HG03175 (cell line): ENCODE data around the gene NELL1.
A peak's percentile ranks its signal among the peaks of the same experiment; 100 is the strongest.

Experiments
- ATAC-seq: cut with Tn5 transposase; IDR thresholded peaks from one replicate; pipeline ENCODE4 v1.9.1; 2021; ENCODE audit warnings: mild to moderate bottlenecking, moderate library complexity; ENCODE audit not compliant: unreplicated experiment

NELL1 gene

DNA sequence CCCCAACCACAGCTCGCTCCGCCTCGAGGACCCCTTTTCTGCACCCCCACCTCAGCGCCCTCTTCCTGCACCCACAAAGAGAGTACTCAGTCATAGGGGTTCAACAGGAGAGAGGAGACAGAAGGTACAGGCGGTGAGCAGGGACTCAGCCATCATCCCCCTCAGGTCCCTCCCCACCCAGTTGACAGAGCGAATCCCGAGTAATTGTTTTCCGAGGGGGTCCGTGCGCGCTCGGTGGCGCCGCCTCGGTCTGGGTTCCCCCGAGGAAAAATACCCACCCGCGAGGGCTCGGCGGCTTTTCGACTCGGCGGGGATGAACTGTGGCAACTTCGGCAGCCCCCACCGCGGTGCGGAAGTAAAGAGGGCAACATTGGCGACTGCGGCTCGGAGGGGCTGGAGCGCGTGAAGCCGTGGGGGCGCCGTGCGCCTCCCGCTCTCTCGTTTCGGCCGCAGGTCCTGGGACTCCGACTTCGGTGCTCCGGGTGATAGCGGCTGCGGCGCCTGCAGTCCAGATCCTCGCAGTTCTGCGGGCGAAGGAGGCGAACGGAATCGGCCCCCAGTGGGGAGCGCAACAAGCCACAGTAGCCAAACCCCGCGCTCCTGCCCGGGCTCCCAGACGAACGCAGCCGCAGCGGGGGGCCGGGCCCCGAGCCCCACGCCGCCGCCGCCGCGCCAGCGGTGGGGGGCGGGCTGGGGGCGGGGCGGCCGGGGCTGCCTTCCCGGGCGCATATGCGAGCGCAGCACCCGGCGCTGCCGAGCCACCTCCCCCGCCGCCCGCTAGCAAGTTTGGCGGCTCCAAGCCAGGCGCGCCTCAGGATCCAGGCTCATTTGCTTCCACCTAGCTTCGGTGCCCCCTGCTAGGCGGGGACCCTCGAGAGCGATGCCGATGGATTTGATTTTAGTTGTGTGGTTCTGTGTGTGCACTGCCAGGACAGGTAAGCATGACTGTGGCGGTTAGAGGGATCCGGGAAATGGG is at the start of gene NELL1:
Gene NELL1, plus strand, starts transcription at position 743 of the 976 bp plus-strand sequence.
- no peak for ATAC-seq

DNA sequence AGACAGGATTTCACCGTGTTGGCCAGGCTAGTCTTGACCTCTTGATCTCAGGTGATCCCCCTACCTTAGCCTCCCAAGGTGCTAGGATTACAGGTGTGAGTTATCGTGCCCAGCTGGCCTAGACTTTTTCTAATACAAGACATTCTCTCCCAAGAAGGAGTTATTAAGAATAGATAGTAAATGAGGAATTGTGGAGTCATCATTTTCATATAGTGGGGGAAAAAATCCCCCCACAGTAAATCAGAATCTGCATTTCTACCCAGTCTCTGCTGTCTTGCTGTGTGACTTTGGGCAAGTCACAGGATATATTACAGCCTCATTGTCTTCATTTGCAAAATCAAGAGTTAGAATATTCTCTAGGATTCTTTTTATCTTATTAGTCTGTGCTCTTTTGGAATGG is 48.4 kb upstream of the NELL1 start:
- ATAC-seq, result no peak

- no peak for ATAC-seq
These were observed 47.7 kb upstream of the NELL1 start for GRCh38 chr11:20621679-20622078.

DNA sequence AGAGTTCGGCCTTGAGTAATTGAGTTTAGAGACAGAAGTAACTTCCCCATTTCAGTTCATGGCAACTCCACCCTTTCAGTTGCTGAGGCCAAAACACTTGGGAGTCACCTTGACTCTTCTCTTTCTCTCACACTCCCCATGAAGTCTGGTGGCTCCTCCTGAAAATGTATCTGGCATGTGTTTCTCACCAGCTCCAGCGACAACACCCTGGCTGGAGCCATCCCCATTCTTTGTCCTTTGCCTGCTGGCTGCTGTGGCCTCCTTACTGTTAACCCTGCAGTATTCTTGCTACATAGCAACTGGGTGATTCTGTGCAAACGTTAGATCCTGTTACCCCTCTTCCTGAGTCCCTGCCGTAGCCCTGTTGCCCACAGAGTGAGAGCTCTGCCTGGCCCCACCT is 46.1 kb upstream of the NELL1 start:
- ATAC-seq, result no peak

DNA sequence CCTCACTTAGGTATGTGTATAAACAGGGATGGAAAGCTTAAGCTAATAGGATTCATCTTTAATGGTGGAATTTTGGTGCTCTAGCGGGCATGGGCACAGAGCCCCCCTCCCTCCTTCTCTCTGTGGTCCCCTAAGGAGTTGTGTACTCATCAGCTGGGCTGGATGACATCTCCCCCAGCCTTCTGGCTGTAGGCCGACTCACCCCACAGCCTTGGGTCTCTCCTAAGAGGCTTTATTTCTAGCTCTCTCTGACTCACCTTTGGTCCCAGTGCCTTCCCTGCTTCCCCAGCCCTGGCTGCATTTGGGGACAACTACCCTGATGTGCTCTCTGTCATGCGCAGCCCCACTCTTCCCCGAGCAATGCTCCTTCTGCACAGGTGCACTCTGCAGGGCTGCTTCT is 43.1 kb upstream of the NELL1 start:
- ATAC-seq, result no peak

- no peak for ATAC-seq
These were observed 42.4 kb upstream of the NELL1 start for GRCh38 chr11:20627026-20627425.

GRCh38 chr11:20627701-20628100 is 41.7 kb upstream of the NELL1 start:
- ATAC-seq, result no peak

DNA sequence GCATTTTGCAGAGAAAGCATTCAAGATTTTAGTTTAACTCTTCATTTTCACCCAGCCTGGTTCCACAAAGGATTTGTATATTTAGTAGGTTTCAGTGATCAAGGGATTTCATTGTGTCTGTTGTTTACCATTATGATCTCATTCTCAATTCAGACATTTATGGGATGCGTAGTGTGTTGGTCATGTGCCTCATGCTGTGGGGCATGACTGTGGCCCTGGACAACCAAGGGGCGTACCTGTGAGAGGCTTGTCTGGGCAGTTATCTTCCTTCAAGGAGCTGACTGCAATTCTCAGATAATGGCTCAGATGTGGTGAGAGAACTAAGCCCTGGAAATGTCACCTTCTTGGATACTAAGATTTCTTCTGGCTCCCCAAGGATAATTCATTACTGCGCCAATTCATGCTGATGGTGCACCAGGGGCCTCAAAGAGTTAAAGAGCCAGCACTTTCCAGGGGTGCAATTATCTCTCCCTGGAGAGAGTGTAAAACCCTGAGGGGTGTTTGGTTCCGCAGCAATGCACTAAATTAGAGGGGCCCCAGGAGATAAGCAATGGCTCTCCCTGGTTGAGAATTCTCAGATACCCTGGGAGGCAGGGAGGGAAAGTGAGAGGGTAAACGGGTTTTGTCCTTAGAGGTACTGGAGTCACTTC is 37.7 kb upstream of the NELL1 start:
- no peak for ATAC-seq

- ATAC-seq, result no peak
These were observed 37.2 kb upstream of the NELL1 start for GRCh38 chr11:20632169-20632532.

- ATAC-seq, result no peak
These were observed 35.3 kb upstream of the NELL1 start for GRCh38 chr11:20634044-20634443.

DNA sequence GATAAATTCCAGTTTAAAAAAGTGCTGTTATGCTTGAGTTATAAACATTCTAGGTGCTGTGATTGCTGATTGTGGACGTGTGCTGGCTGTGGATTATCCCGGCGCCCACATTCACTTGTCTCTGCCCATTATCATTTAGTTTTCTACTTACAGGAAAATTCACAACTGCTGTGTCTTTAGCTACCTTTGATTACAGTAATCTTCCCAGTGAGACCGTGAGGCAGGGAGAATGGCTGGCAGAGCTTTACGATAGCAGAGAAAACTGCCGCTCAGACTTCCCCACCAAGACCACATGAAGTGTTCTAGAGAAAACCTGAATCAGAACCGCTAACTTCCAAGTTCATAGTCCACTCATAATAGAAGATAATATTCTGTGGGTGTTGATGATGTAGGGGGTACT is 34.6 kb upstream of the NELL1 start:
- ATAC-seq, result no peak

- ATAC-seq, result no peak
These were observed 31.3 kb upstream of the NELL1 start for GRCh38 chr11:20638074-20638473.

DNA sequence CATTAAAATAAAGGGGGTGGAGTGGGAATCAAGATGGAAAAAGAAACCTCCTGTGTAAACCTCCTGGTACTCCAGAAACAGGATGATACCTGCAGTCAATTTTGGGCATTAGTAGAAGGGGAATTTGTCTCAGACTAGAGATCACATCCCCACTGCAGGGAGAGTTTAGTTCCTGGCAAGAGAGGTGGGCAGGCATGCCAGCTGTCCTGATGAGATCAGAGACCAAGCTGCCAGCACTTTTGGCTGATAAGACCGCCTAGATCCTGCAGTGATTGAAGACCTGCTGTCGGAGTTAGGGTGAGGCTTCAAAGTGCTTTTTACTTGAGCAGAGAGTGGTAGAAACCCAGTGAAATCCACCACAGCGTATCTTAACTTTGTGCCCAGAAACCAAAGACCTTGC is 29.7 kb upstream of the NELL1 start:
- ATAC-seq, result no peak

DNA sequence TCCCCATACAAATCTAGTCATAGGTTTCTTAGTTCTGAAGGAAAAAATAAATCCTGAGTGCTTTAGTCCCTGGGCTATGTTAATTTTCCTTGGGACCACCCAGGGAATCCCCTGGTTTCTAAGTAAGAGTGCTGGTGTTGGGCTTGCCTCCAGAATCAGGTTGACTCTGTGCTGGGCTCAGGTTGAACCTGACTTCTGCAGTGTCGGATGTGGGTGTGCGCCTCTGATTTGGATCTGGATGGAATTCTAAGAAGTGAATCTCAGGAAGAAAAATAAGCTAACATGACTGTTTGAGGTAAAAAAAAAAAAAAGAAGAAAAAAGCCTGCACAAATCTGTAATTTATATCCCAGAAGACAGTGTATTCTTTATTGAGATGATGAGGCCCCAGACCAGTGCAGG is 29.0 kb upstream of the NELL1 start:
- no peak for ATAC-seq

GRCh38 chr11:20644360-20644759 is 25.0 kb upstream of the NELL1 start:
- no peak for ATAC-seq

DNA sequence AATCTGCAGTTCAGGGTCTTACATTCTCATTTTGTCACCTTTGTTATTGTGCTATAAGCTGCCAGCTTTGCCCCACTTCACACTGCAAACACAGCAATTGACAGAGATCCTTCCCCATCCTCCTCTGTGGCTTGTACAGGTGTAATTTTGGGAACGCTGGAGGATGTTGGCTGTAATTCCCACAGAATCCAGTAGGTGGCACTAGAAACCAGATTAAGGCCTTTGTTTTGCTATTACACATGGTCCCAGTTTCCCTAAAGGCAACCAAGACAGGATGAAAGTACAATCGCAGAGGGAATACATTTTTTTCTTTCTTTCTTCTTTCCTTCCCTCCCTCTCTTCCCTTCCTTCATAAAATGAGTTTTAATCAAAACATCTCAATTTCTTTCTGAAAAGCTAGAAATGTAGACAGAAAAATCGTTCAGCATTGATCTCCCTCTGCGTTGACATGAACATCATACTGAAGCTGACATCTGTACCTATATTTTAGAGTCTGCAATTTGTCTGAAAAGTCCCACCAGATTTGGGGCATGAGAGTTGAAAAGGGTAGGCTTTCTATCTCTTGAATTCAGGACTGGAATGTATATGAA is 21.3 kb upstream of the NELL1 start:
- ATAC-seq, result peak; percentile 78

- ATAC-seq, result no peak
These were observed 17.1 kb upstream of the NELL1 start for GRCh38 chr11:20652150-20652806.

GRCh38 chr11:20654038-20654437 is 15.3 kb upstream of the NELL1 start:
- no peak for ATAC-seq

GRCh38 chr11:20656901-20657300 is 12.5 kb upstream of the NELL1 start:
- ATAC-seq, result no peak

GRCh38 chr11:20658135-20658534 is 11.3 kb upstream of the NELL1 start:
- no peak for ATAC-seq

DNA sequence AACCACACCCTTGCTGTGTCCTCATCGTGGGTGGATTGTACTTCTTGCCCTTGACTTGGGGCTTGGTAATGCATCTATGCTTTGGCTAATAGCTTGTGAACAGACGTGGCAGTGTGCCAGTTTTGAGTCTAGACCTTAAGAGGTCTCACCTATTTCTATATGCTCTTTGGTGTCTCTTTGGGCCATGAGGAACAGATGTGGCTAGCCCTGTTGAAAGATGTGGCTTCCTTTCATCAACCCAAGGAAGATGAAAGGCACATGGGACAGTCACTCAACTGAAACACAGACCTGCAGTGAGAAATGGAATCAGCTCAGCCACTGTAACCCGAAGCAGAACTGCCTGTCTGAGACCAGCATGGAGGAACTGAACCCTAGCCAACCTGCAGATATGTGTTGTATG is 7.9 kb upstream of the NELL1 start:
- ATAC-seq, result no peak
